GM18858 (cell line): ENCODE results near the gene ARGLU1.
A peak's percentile ranks its signal among the peaks of the same experiment; 100 is the strongest.

Experiments
- ATAC-seq: cut with Tn5 transposase; IDR thresholded peaks from one replicate; pipeline ENCODE4 v1.9.1; 2021; ENCODE audit not compliant: unreplicated experiment

Gene ARGLU1

GRCh38 chr13:106503730-106504453 is 64.0 kb downstream of the ARGLU1 start:
- no peak for ATAC-seq

GRCh38 chr13:106503272-106503671 is 64.7 kb downstream of the ARGLU1 start:
- ATAC-seq, result no peak

- no peak for ATAC-seq
Measured at GRCh38 chr13:106500445-106500844, 67.5 kb downstream of the ARGLU1 start.

- peak; percentile 81 for ATAC-seq
Measured at GRCh38 chr13:106499896-106500295, 68.0 kb downstream of the ARGLU1 start.

GRCh38 chr13:106499113-106499512 is 68.8 kb downstream of the ARGLU1 start:
- no peak for ATAC-seq

GRCh38 chr13:106498571-106498970 is 69.4 kb downstream of the ARGLU1 start:
- no peak for ATAC-seq

GRCh38 chr13:106498158-106498557 is 69.8 kb downstream of the ARGLU1 start:
- ATAC-seq, result no peak

- ATAC-seq, result no peak
Measured at GRCh38 chr13:106497079-106497478, 70.9 kb downstream of the ARGLU1 start.

GRCh38 chr13:106496072-106496997 is 71.6 kb downstream of the ARGLU1 start:
- ATAC-seq, result no peak

GRCh38 chr13:106494936-106495335 is 73.0 kb downstream of the ARGLU1 start:
- no peak for ATAC-seq

GRCh38 chr13:106494506-106494905 is 73.4 kb downstream of the ARGLU1 start:
- ATAC-seq, result no peak

GRCh38 chr13:106493533-106494220 is 74.3 kb downstream of the ARGLU1 start:
- peak; percentile 76 for ATAC-seq

GRCh38 chr13:106492588-106493475 is 75.1 kb downstream of the ARGLU1 start:
- no peak for ATAC-seq

GRCh38 chr13:106491928-106492587 is 75.9 kb downstream of the ARGLU1 start:
- no peak for ATAC-seq
